CD4-positive, alpha-beta T cell treated with Interleukin-2 at 100 ng/mL for 4 hours (primary cell): ENCODE results near the gene PAWR.
"Not testable (repeated sequence)": the region's sequence is repeated elsewhere in the genome, so short reads cannot be mapped to it uniquely, and the experiment has no call there.

ENCODE experiments used
- DNase-seq: peaks from one replicate; pipeline ENCODE4 v3.0.0-alpha.2; 2020; ENCODE audit warnings: low spot score

Gene PAWR

DNA sequence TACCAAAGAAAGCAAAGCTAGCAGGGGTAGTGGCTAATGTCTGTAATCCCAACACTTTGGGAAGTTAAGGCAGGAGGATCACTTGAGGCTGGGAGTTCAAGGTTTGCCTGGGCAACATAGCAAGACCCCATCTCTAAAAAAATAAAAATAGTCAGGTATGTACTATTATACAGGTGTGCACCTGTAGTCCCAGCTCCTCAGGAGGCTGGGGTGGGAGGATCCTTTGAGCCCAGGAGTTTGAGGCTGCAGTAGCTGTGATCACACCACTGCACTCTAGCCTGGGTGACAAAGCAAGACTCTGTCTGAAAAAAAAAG is 142.2 kb downstream of the PAWR start:
- DNase-seq, result no peak

DNA sequence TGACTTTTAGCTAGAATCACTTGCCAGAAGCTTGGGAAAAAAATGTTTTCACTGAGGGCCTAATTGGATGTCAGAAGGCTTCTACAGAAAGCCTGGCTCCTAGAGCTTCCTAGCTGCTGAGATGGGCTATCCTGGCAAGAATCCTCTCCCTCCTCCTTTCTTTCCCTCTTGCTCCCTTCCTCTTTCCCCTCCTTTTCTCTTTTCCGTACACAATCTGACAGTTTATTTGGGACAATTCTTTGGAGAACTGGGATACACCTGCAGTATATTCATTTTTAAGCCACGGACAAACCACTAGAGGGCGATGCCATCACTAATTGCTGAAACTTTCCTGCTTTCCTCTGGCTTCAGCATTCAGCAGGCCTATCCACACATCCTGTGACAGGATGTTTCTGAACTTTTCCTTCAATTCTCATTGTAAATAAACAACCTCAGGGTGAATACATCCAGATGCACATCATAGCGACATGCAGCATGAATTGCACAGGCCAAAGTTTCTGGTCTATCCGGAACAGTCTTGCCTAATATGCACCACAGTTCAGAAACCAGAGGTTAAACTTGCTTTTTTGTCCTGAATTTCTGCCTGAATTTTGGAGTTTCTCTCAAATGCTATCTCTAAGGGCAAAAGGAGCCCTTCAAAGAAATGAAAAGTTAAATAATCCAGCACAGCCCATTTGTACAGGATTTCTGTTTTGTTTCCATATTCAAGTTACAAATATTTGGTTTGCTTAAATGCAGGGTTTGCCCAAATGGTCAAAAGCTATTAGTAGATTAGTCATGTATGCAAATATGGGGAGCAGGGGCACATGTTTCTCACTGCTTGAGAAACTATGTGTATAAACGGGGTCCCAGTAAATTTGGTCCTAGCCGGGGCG is 142.8 kb downstream of the PAWR start:
- no peak for DNase-seq

DNA sequence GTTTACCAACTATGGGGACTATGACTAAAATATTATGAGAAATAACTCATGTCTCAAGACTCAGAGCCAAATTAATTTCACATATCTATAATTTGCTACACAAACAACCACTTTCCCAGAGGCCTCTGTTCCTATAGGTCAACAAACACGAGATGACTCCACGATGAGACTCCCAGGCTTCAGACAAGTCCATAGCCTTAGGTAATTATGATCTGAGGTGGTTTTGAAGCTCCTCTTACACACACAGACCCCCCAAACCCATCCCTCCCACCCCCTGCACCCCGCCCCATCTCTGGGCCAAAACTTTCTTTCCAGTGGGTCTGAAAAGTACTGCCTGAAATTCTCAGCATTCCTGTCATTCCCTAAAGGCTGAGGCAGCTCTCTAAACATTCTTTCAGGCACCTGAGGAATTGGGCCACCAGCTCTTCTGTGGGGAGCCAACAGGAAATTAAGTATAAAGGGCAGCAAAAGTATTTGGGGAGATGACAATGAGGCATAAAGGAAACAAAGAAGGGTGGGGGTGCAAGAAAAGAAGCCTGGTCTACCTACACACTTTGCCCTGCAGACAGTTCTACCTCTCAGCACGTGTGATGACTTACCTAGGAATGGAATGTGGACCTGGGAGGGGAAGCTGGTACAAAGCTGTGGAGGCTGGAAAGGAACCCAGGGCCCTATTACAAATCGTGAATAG is 143.6 kb downstream of the PAWR start:
- DNase-seq, result no peak

DNA sequence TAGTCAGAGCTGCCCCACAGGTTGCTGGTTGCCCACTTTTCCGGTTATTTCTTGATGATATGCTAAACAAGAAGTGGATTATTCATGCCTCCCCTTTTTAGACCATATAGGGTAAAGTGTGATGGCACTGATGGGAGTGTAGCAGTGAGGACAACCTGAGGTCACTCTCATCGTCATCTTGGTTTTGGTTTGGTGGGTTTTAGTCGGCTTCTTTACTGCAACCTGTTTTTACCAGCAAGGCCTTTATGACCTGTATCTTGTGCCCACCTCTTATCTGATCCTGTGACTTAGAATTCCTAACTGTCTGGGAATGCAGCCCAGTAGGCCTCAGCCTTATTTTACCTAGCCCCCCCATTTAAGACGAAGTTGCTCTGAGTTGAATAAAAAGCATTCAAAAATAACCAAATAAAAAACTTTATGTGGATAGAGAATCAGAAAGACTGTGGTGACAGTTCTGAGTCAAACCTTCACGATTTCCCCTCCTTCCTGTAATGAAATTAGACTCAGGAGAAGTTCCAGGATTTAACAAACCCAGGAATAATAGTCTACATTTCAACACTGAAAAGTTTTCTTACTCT is 144.2 kb downstream of the PAWR start:
- no peak for DNase-seq

DNA sequence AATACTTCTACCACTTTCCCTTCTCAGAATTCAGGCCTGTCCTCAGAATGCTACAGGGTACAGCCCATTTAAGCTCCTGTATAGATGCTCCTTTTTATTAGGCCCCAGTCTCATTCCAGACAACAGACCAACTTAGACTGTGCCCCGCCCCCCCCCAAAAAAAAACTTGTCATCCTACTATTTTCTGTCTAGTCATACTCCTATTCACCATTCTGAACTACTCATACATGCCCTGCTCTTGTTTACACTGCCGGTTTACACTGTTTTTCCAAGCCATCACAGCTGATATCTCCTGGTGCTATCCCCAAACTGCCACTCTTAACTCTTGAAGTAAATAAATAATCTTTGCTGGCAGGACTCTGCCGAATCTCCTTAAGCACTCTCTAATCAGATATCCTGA is 146.3 kb downstream of the PAWR start:
- DNase-seq, result not testable (repeated sequence)

DNA sequence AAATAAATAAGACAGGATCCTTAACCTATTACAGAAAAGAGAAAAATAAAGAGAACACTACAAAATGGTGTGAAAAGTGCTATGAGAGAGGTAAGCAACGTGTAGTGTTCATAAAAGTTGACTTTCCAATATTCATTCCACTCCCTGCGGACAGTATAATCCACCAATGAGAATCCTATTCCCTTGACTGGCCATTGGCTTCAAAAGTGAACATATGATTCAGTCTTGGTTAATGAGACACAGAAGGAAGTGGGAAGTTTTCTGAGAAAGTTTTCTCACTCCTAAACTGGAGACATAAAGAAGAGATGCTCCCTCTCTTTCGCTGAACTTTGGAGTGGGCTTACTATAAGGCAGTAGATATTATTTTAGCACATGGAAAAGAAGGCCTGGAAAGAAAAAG is 153.1 kb downstream of the PAWR start:
- no peak for DNase-seq

DNA sequence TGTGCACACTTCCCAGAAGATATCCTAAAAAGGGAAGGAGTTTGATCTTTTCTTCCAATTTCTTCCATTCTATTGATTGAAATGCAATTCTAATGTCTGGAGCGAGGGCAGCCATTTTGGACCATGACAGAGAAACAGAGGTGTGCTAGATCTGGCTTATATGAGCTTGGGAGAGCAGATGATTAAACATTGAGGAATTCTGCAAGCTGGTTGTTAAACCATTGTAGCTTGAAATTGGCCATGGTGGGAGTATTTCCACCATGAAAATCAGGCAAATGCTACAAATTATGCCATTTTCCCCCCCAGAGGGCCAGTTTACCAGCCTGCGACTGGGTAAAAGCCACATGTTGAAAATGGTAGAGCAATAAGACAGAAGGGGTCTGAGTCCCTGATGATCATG is 155.0 kb downstream of the PAWR start:
- no peak for DNase-seq
